ENCODE results near the gene CPLX1.

The CPLX1 gene

DNA sequence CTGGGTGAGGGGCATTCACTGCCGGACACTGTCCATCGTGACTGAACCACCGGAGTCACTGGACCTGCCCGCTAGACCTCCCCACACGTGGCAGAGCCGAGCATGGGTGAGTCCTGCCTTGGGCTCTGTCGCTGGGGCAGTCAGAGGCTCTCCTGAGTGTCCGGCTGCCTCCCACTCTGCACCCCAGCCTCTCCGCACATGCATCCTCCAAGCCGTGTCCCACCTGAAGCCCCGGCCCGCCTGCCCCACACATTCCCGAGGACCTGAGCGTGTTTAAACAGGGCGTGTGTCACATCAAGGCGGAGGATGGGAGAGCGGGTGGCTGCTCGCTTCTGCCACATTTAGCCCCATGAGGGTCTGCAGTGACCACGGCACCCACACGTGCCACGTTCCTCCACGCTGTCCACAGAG, 4.7 kb downstream of the CPLX1 start:
- Histone ChIP-seq H3K4me3 (ENCODE audit: low read length in 2 of 2) (no peak overlapping the region), H3K9ac (ENCODE audit: low read depth in 1 of 2, low read length in 2 of 2) (no peak overlapping the region), H3K36me3 (ENCODE audit: control insufficient read depth in 2 of 2, insufficient read depth in 2 of 2, low read length in 2 of 2) (no peaks in the 10 kb centered on the region), H3K9me3 (ENCODE audit: control insufficient read depth in 2 of 2, low read length in 2 of 2) (no peaks in the 10 kb centered on the region), H3K4me1 (ENCODE audit: control insufficient read depth in 2 of 2, insufficient read depth in 2 of 2, low read length in 2 of 2) (no peaks in the 10 kb centered on the region), H3K27ac (ENCODE audit: low read depth in 2 of 2, low read length in 2 of 2) (no peak overlapping the region), H3K27me3 (ENCODE audit: control insufficient read depth in 2 of 2, insufficient read depth in 2 of 2, low read length in 2 of 2) (peaks cover 12 to 16% of the 10 kb centered on the region in 2 donors)

DNA sequence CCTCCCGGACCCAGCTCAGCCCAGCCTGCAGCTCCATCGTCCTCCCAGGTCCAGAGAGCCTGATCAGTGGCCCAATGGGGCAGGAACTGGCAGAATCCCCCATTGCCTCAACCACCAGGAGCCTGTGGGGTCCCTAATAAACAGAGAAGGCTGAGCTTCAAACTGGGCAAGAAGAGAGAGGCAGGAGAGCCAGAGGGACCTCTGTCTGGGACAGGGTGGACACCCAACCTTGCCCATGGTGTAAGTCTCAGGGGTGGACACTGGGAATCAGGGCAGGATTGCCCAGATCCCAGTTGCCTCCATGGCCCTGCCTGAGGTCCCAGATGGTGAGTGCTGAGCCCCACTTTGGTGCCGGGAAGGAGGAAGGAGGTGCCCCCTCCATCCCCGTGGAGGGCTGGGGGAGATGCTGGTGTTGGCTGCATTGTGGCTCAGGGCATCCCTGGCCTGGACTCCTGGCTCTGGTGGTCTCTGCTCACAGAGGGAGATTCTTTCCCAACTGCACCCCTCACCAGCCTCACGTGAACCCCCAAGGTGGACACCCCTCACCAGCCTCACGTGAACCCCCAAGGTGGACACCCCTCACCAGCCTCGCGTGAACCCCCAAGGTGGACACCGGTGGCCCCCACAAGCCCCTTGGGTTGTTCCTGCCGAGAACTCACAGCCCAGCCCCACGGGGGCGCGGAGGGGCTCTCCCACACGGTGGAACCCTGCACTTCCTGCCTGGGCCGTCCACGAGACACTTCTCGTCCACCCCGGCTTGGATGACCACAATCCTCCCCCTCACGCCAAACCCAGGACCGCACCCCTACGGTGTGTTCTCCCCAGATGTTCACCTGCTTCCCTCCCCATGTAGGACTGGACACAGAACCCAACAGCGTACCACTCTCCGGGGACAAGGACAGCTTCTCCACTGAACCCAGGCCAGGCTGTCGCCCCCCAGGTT, 5.4 kb downstream of the CPLX1 start:
- H3K4me3 ChIP-seq (ENCODE audit: low read length in 2 of 2), result no peak overlapping the region
- H3K27me3 ChIP-seq (ENCODE audit: control insufficient read depth in 2 of 2, insufficient read depth in 2 of 2, low read length in 2 of 2), result peaks cover 12 to 16% of the 10 kb centered on the region in 2 donors

DNA sequence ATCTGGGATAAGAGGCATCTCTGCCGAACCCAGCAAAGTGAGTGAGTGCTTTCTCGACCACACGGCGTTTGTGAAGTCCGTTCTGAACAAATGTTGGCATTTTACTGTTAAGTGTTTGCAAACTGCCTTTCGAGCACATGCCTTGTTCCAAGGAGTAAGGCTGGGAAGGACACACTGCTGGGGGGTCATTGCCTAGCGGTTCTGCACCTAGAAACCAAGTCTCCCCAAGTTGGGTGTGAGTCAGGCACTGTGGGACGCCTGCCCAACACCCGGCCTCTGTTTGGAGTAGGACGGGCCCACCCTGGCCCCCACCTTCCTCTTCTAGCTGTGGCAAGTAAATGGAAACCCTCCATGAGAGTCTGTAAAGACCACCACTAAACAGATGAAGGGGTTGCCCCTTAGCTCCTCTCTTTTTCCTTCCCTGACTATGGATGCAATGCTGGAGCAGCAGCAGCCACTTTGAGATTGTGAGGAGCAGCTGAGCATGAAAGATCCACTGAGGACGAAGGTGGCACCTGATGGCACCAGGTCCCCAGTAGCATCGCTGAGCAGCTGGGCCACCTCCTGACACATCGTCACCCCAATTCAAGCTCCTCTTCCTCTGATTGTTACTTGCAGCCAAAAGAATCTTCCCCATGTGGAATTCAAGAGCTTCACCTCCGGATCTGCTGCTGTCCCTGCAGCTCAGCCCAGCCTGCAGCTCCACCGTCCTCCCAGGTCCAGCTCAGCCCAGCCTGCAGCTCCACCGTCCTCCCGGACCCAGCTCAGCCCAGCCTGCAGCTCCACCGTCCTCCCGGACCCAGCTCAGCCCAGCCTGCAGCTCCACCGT, 6.3 kb downstream of the CPLX1 start:
- Histone ChIP-seq H3K36me3 (ENCODE audit: control insufficient read depth in 2 of 2, insufficient read depth in 2 of 2, low read length in 2 of 2) (no peaks in the 10 kb centered on the region), H3K9me3 (ENCODE audit: control insufficient read depth in 2 of 2, low read length in 2 of 2) (no peaks in the 10 kb centered on the region), H3K4me3 (ENCODE audit: low read length in 2 of 2) (no peak overlapping the region), H3K27me3 (ENCODE audit: control insufficient read depth in 2 of 2, insufficient read depth in 2 of 2, low read length in 2 of 2) (peaks cover 9 to 13% of the 10 kb centered on the region in 2 donors), H3K9ac (ENCODE audit: low read depth in 1 of 2, low read length in 2 of 2) (no peak overlapping the region), H3K27ac (ENCODE audit: low read depth in 2 of 2, low read length in 2 of 2) (no peak overlapping the region), H3K4me1 (ENCODE audit: control insufficient read depth in 2 of 2, insufficient read depth in 2 of 2, low read length in 2 of 2) (peaks cover 5 to 6% of the 10 kb centered on the region in 2 donors)

More for the DNA sequence above, 5.4 kb downstream of the CPLX1 start:
- no peak overlapping the region for H3K27ac ChIP-seq (ENCODE audit: low read depth in 2 of 2, low read length in 2 of 2)
- no peaks in the 10 kb centered on the region for H3K36me3 ChIP-seq (ENCODE audit: control insufficient read depth in 2 of 2, insufficient read depth in 2 of 2, low read length in 2 of 2)
- H3K9ac ChIP-seq (ENCODE audit: low read depth in 1 of 2, low read length in 2 of 2), result no peak overlapping the region
- H3K9me3 ChIP-seq (ENCODE audit: control insufficient read depth in 2 of 2, low read length in 2 of 2), result no peaks in the 10 kb centered on the region
- H3K4me1 ChIP-seq (ENCODE audit: control insufficient read depth in 2 of 2, insufficient read depth in 2 of 2, low read length in 2 of 2), result peaks cover 0 to 4% of the 10 kb centered on the region in 2 donors

DNA sequence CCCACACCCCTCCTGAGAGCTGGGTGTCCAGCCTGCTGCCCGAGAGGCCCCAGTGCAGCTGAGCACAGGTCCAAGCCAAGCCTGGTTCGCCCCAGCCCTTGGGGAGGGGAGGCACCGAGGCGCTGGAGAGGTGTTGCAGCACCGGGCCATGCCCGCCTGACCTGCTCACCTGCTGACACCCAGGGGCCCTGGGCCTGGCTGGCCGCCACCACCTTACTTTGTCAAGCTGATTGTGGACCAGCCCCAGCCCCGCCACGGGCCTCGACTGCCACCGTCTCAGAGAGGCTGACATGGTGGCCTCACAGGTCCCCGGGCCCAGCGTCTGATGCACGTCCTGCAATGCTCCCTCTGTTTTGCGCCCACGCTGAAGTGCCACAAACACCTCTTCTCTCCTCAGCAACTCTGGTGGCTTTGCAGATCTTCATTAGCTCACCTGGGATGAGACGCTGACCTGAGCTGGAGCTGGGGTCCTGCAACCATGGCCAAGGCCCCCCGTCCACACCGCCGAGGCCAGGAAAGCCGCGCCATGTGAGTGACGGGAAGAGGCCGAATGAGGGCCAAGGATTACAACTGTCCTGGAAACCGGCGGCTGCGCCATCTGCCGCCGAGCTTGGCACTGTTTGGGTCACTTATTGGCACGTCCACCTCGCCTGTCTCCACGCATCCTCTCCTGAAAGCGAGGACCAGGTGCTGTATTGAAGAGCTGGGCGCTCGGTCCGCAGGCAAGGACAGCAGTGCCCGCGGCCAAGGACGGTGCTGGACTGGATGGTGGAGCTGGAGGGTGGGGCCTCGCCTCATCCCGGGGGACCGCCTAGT, 7.6 kb downstream of the CPLX1 start:
- H3K9me3 ChIP-seq (ENCODE audit: control insufficient read depth in 2 of 2, low read length in 2 of 2), result no peaks in the 10 kb centered on the region
- no peak overlapping the region for H3K27ac ChIP-seq (ENCODE audit: low read depth in 2 of 2, low read length in 2 of 2)
- no peaks in the 10 kb centered on the region for H3K36me3 ChIP-seq (ENCODE audit: control insufficient read depth in 2 of 2, insufficient read depth in 2 of 2, low read length in 2 of 2)
- peaks cover 5 to 6% of the 10 kb centered on the region in 2 donors for H3K4me1 ChIP-seq (ENCODE audit: control insufficient read depth in 2 of 2, insufficient read depth in 2 of 2, low read length in 2 of 2)
- no peak overlapping the region for H3K9ac ChIP-seq (ENCODE audit: low read depth in 1 of 2, low read length in 2 of 2)
- peaks cover 0 to 3% of the 10 kb centered on the region in 2 donors for H3K27me3 ChIP-seq (ENCODE audit: control insufficient read depth in 2 of 2, insufficient read depth in 2 of 2, low read length in 2 of 2)
- H3K4me3 ChIP-seq (ENCODE audit: low read length in 2 of 2), result no peak overlapping the region

DNA sequence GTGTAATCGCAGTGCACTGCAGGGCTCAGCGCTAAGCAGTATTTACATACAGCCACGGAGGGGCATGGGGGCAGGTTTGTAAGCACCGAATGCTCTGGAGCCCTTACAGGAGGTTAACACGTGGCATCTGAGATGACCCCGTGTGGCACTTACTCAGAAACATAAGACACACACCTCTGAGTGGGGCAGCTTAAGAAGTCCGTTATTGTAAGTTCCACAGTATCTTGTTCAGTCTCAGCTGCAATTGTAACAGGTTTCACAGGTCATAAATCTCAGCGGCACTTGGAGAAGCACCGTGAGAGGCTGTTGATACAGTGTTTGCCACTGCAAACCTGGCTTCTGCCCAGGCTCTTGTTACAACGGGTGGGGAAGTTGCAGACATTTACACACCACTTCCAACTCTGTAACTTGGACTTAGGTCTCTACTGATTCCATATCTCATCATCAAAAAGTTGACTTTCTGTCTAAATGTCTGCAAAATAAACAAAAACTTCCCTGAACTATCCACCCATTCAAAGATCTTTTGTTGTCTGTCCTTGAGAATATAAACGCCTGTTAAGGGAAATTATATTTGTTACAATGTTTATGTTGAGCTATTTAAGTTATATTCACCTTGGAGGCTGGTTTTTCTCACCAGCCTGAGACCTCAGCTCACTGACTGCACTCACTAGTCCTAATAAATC, 10.3 kb downstream of the CPLX1 start:
- H3K36me3 ChIP-seq (ENCODE audit: control insufficient read depth in 2 of 2, insufficient read depth in 2 of 2, low read length in 2 of 2), result no peaks in the 10 kb centered on the region
- H3K4me1 ChIP-seq (ENCODE audit: control insufficient read depth in 2 of 2, insufficient read depth in 2 of 2, low read length in 2 of 2), result peaks cover 5 to 6% of the 10 kb centered on the region in 2 donors
- no peak overlapping the region for H3K9ac ChIP-seq (ENCODE audit: low read depth in 1 of 2, low read length in 2 of 2)
- no peaks in the 10 kb centered on the region for H3K9me3 ChIP-seq (ENCODE audit: control insufficient read depth in 2 of 2, low read length in 2 of 2)
- H3K27me3 ChIP-seq (ENCODE audit: control insufficient read depth in 2 of 2, insufficient read depth in 2 of 2, low read length in 2 of 2), result peaks cover 0 to 3% of the 10 kb centered on the region in 2 donors
- H3K4me3 ChIP-seq (ENCODE audit: low read length in 2 of 2), result no peak overlapping the region
- no peak overlapping the region for H3K27ac ChIP-seq (ENCODE audit: low read depth in 2 of 2, low read length in 2 of 2)

DNA sequence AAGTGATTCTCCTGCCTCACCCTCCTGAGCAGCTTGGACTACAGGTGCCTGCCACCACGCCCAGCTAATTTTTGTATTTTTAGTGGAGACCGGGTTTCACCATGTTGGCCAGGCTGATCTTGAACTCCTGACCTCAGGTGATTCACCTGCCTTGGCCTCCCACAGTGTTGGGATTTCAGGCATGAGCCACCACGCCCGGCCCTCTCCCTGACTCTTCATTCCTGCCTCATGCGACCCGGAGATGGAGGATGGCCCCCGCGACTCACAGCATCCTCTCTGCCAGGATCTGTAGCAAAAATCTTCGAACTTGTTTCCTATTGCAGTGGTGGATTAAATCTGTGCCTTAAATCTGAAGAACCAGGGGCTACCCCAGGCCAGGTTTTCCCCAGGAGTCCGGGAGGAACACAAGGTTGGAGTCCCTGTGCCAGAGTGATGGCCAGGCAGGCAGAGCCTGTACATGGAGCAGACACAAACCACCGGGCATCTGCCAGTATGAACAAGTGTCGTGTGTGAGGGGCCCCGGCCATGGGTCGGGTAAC, 11.5 kb downstream of the CPLX1 start:
- Histone ChIP-seq H3K27ac (ENCODE audit: low read depth in 2 of 2, low read length in 2 of 2) (no peak overlapping the region), H3K4me3 (ENCODE audit: low read length in 2 of 2) (no peak overlapping the region), H3K27me3 (ENCODE audit: control insufficient read depth in 2 of 2, insufficient read depth in 2 of 2, low read length in 2 of 2) (peaks cover 0 to 3% of the 10 kb centered on the region in 2 donors), H3K9ac (ENCODE audit: low read depth in 1 of 2, low read length in 2 of 2) (no peak overlapping the region), H3K4me1 (ENCODE audit: control insufficient read depth in 2 of 2, insufficient read depth in 2 of 2, low read length in 2 of 2) (peaks cover 5 to 6% of the 10 kb centered on the region in 2 donors), H3K9me3 (ENCODE audit: control insufficient read depth in 2 of 2, low read length in 2 of 2) (no peaks in the 10 kb centered on the region), H3K36me3 (ENCODE audit: control insufficient read depth in 2 of 2, insufficient read depth in 2 of 2, low read length in 2 of 2) (no peaks in the 10 kb centered on the region)

DNA sequence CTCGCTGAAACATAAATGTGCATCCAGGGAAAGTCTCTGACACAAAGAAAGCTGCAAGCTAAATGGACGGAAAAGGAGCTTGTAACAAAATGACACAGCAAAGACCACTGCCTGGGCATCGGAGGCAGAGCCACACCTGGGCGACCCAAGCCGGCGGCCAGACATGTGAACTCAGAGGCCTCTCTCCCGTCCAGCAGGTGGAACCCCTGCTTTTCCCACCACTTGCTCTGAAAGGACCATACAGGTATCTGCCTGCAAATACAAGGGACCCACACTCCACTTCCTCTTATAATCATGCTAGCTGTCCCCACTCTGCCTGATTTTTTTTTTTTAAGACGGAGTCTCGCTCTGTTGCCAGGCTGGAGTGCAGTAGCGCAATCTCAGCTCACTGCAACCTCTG, 12.0 kb downstream of the CPLX1 start:
- H3K36me3 ChIP-seq (ENCODE audit: control insufficient read depth in 2 of 2, insufficient read depth in 2 of 2, low read length in 2 of 2), result no peaks in the 10 kb centered on the region
- H3K27me3 ChIP-seq (ENCODE audit: control insufficient read depth in 2 of 2, insufficient read depth in 2 of 2, low read length in 2 of 2), result peaks cover 0 to 3% of the 10 kb centered on the region in 2 donors
- no peak overlapping the region for H3K9ac ChIP-seq (ENCODE audit: low read depth in 1 of 2, low read length in 2 of 2)
- no peak overlapping the region for H3K4me3 ChIP-seq (ENCODE audit: low read length in 2 of 2)
- H3K9me3 ChIP-seq (ENCODE audit: control insufficient read depth in 2 of 2, low read length in 2 of 2), result no peaks in the 10 kb centered on the region
- peaks cover 5 to 6% of the 10 kb centered on the region in 2 donors for H3K4me1 ChIP-seq (ENCODE audit: control insufficient read depth in 2 of 2, insufficient read depth in 2 of 2, low read length in 2 of 2)
- H3K27ac ChIP-seq (ENCODE audit: low read depth in 2 of 2, low read length in 2 of 2), result no peak overlapping the region

DNA sequence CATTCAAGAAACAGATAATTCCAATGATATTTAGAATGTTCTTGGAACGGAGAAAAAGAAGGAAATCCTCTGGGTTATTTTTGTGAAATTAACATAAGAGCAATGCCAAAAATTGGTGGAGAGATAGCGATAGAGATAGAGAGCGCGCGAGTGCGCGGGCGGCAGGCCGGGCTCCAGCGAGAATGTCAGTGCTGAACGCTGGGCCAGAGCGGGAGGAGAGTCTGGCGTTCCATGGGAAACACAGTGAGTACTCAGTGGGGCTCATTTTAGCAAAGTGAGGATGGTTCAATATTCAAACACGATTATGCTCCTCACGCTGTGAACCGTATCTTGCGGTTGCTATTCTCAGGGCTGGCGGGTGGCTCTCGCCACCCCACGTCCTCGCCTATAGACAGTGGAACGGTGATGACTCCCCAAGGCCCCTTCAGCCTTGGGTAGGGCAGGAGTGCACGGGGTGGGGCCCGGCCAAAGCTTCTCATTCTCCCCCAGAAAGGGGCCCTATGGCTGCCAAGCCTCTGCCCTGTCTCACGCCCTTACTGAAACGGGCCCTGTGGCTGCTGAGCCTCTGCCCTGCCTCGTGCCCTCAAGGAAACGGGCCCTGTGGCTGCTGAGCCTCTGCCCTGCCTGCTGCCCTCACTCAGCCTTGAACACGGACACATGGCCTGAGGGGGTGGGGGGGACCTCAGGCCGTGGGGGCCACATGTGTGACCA, 16.9 kb downstream of the CPLX1 start:
- Histone ChIP-seq H3K4me1 (ENCODE audit: control insufficient read depth in 2 of 2, insufficient read depth in 2 of 2, low read length in 2 of 2) (no peaks in the 10 kb centered on the region), H3K36me3 (ENCODE audit: control insufficient read depth in 2 of 2, insufficient read depth in 2 of 2, low read length in 2 of 2) (no peaks in the 10 kb centered on the region), H3K27me3 (ENCODE audit: control insufficient read depth in 2 of 2, insufficient read depth in 2 of 2, low read length in 2 of 2) (peaks cover 0 to 3% of the 10 kb centered on the region in 2 donors), H3K27ac (ENCODE audit: low read depth in 2 of 2, low read length in 2 of 2) (no peak overlapping the region), H3K9me3 (ENCODE audit: control insufficient read depth in 2 of 2, low read length in 2 of 2) (no peaks in the 10 kb centered on the region), H3K9ac (ENCODE audit: low read depth in 1 of 2, low read length in 2 of 2) (no peak overlapping the region), H3K4me3 (ENCODE audit: low read length in 2 of 2) (no peak overlapping the region)

DNA sequence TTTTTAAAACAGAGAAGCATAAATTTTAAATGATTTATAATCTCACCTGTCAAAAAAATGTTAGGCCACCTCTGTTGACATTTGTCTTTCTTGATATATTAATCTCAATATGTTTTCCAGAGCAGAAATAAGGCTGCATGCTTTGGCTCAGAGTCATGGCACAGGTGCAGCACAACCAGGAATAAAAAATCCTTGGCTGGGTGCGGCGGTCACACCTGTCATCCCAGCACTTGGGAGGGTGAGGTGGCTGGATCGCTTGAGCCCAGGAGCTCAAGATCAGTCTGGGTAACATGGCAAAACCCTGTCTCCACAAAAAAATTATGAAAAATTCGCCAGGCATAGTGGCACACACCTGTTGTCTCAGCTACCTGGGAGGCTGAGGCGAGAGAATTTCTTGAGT, 18.1 kb downstream of the CPLX1 start:
- H3K27ac ChIP-seq (ENCODE audit: low read depth in 2 of 2, low read length in 2 of 2), result no peak overlapping the region
- no peak overlapping the region for H3K4me3 ChIP-seq (ENCODE audit: low read length in 2 of 2)
- H3K9me3 ChIP-seq (ENCODE audit: control insufficient read depth in 2 of 2, low read length in 2 of 2), result no peaks in the 10 kb centered on the region
- H3K4me1 ChIP-seq (ENCODE audit: control insufficient read depth in 2 of 2, insufficient read depth in 2 of 2, low read length in 2 of 2), result no peaks in the 10 kb centered on the region
- no peaks in the 10 kb centered on the region for H3K36me3 ChIP-seq (ENCODE audit: control insufficient read depth in 2 of 2, insufficient read depth in 2 of 2, low read length in 2 of 2)
- no peak overlapping the region for H3K9ac ChIP-seq (ENCODE audit: low read depth in 1 of 2, low read length in 2 of 2)
- H3K27me3 ChIP-seq (ENCODE audit: control insufficient read depth in 2 of 2, insufficient read depth in 2 of 2, low read length in 2 of 2), result no peaks in the 10 kb centered on the region

Measured in mucosa of rectum (tissue), 2 donors.